Spleen (tissue), 7 donors: Measurements from ENCODE around the gene ZSWIM6.

Source experiments
- CTCF ChIP-seq, 11 experiments: fragments of 200-600 bp in 7 of 11; fragments of 450-650 bp in 4 of 11; sonication (generic) in 4 of 11; IDR thresholded peaks in 8 of 11; conservative IDR thresholded peaks in 3 of 11; 1 replicate in 7 of 11; 2 replicates in 4 of 11; pipeline versions ENCODE4 v1.4.0 to v1.8.0; 2016 to 2021; ENCODE audit warnings: antibody characterized with exemption in 11 of 11, inconsistent platforms in 4 of 11, mild to moderate bottlenecking in 1 of 11
- POLR2A ChIP-seq, 3 donors: fragments of 450-650 bp; IDR thresholded peaks; one replicate each; pipeline ENCODE4 v1.5.1; 2017; ENCODE audit warnings: antibody characterized with exemption in 3 of 3, mild to moderate bottlenecking in 1 of 3
- donor health status: DM: no; HTN: no; CAD: no; lungs with moderate emphysema.
- donor health status: DM: no; HTN: no; CAD: no.
- donor health status: DM: no; HTN: no; CAD: no.

GRCh38 chr5:61582205-61582820 is 250.3 kb downstream of the ZSWIM6 start:
- TF ChIP-seq CTCF (IDR thresholded peaks at IDR 0.05 in 8 of 11, conservative IDR thresholded peaks at IDR 0.05 in 3 of 11) = no peak
- no peak for TF ChIP-seq POLR2A (IDR thresholded peaks at IDR 0.05)
